B cell (primary cell): ENCODE results near the gene COX14. TPM values are rescaled to one million over a fixed set of nuclear protein-coding genes. Genes with fewer than 3 reads are reported as not detected.

ENCODE experiments used
- ATAC-seq: fragments of 200-7000 bp; cut with Tn5 transposase; one replicate; pipeline ENCODE4 v1.10.0; 2021; ENCODE audit warnings: low read depth, mild to moderate bottlenecking, moderate number of reproducible peaks, moderate library complexity
- CTCF ChIA-PET: fragments of 350-600 bp; sonication (Branson Sonifier 250); formaldehyde crosslinking; loops from one replicate; lab custom pipeline; 2021; ENCODE audit warnings: antibody characterized with exemption, inconsistent platforms; lab: Charles Lee
- POLR2A ChIA-PET: fragments of 350-600 bp; sonication (Branson Sonifier 250); formaldehyde crosslinking; loops from one replicate; lab custom pipeline; 2021; ENCODE audit warnings: antibody characterized with exemption; lab: Charles Lee
- DNase-seq: peaks from one replicate; pipeline ENCODE4 v3.0.0; 2013
- H2AFZ ChIP-seq: 2 replicates; pipeline ENCODE4 v1.6.1; 2012; ENCODE audit warnings: mild to moderate bottlenecking, low read depth, low read length; ENCODE audit not compliant: insufficient read depth, poor library complexity, severe bottlenecking
- H3K27ac ChIP-seq, 2 donors: 1 replicate in 1 of 2; 2 replicates in 1 of 2; pipeline ENCODE4 v1.5.1; 2012 to 2013; ENCODE audit warnings: low read length in 2 of 2, mild to moderate bottlenecking in 2 of 2, moderate library complexity in 1 of 2
- H3K27me3 ChIP-seq, 4 experiments: fragments of 200-600 bp in 1 of 4; sonication (generic) in 1 of 4; replicated peaks in 1 of 4; 1 replicate in 2 of 4; 2 replicates in 2 of 4; pipeline versions ENCODE4 v1.6.1 to v1.7.0; 2013 to 2016; ENCODE audit warnings: low read length in 3 of 4, mild to moderate bottlenecking in 2 of 4, mixed read lengths in 1 of 4, moderate library complexity in 1 of 4; ENCODE audit not compliant: insufficient read depth in 4 of 4, control insufficient read depth in 3 of 4; ENCODE audit errors: control extremely low read depth in 1 of 4
- H3K36me3 ChIP-seq, 2 experiments: replicated peaks in 1 of 2; 1 replicate in 1 of 2; 2 replicates in 1 of 2; pipeline versions ENCODE4 v1.6.1 to v1.7.1; 2013; ENCODE audit warnings: low read length in 1 of 2; ENCODE audit not compliant: insufficient read depth in 2 of 2, control insufficient read depth in 1 of 2; ENCODE audit errors: control extremely low read depth in 1 of 2, extremely low read depth in 1 of 2
- H3K4me1 ChIP-seq, 2 donors: fragments of 200-600 bp in 1 of 2; sonication (generic) in 1 of 2; 1 replicate in 1 of 2; 2 replicates in 1 of 2; pipeline versions ENCODE4 v1.5.1 to v1.6.1; 2013 to 2017; ENCODE audit warnings: low read length in 2 of 2; ENCODE audit not compliant: control insufficient read depth in 2 of 2, insufficient read depth in 2 of 2
- H3K4me2 ChIP-seq: replicated peaks from 2 replicates; pipeline ENCODE3; 2012; ENCODE audit warnings: mild to moderate bottlenecking, low read depth, low read length; ENCODE audit not compliant: poor library complexity, severe bottlenecking
- H3K4me3 ChIP-seq, 5 experiments: fragments of 200-600 bp in 1 of 5; sonication (generic) in 1 of 5; 1 replicate in 3 of 5; 2 replicates in 2 of 5; pipeline versions ENCODE4 v1.5.1 to v1.7.0; 2011 to 2016; ENCODE audit warnings: low read length in 4 of 5, mild to moderate bottlenecking in 4 of 5, low read depth in 2 of 5, control low read depth in 1 of 5, moderate library complexity in 1 of 5; ENCODE audit not compliant: insufficient read depth in 1 of 5; ENCODE audit errors: control extremely low read depth in 1 of 5, extremely low read depth in 1 of 5
- H3K79me2 ChIP-seq: fragments of 200-600 bp; sonication (generic); one replicate; pipeline ENCODE4 v1.6.0; 2016; ENCODE audit warnings: low read length; ENCODE audit not compliant: control insufficient read depth, insufficient read depth
- H3K9ac ChIP-seq: fragments of 200-600 bp; sonication (generic); 2 replicates; pipeline ENCODE4 v1.6.1; 2017; ENCODE audit warnings: mild to moderate bottlenecking, low read length, moderate library complexity
- H3K9me3 ChIP-seq, 3 donors: one replicate each; pipeline versions ENCODE4 v1.6.1 to v1.7.1; 2013; ENCODE audit warnings: low read length in 2 of 3; ENCODE audit not compliant: control insufficient read depth in 2 of 3, insufficient read depth in 1 of 3; ENCODE audit errors: control extremely low read depth in 1 of 3
- H4K20me1 ChIP-seq: 2 replicates; pipeline ENCODE4 v1.6.0; 2012; ENCODE audit warnings: mild to moderate bottlenecking, low read length; ENCODE audit not compliant: insufficient read depth, control insufficient read depth, poor library complexity, severe bottlenecking
- H3K27ac Mint-ChIP-seq: one replicate; pipeline ENCODE4 v1.8.0; 2021; ENCODE audit warnings: mixed read lengths
- H3K27me3 Mint-ChIP-seq: one replicate; pipeline ENCODE4 v1.8.0; 2021; ENCODE audit warnings: mixed read lengths
- H3K4me1 Mint-ChIP-seq: one replicate; pipeline ENCODE4 v1.8.0; 2021; ENCODE audit warnings: mixed read lengths
- H3K4me3 Mint-ChIP-seq: one replicate; pipeline ENCODE4 v1.8.0; 2021; ENCODE audit warnings: mixed read lengths
- H3K9me3 Mint-ChIP-seq: one replicate; pipeline ENCODE4 v1.8.0; 2022; ENCODE audit warnings: mixed read lengths; ENCODE audit not compliant: insufficient read depth
- EZH2 ChIP-seq: IDR thresholded peaks from 2 replicates; pipeline ENCODE4 v1.6.1; 2012; ENCODE audit warnings: borderline replicate concordance, low read depth, mild to moderate bottlenecking, moderate library complexity, low read length; ENCODE audit not compliant: insufficient read depth, poor library complexity, severe bottlenecking
- WGBS: methylation state at CpG from one replicate; pipeline ENCODE4 v1.1.5; 2013; ENCODE audit warnings: missing lambda C conversion rate; ENCODE audit not compliant: insufficient coverage; 5-methylcytosine and 5-hydroxymethylcytosine counted together
- intact Hi-C: fragments of 100-400 bp; cut with micrococcal nuclease; formaldehyde crosslinking; loops from one replicate; pipeline ENCODE4 v1.10.0; 2022
- polyA plus RNA-seq: library from polyadenylated mRNA; depleted of rRNA; stranded (reverse); fragments of >200 nt; gene quantifications from 2 replicates; pipeline ENCODE4 v1.2.3, GENCODE V29; 2012
- total RNA-seq, 2 donors: library from RNA; stranded (reverse); fragments of 120-200 nt in 1 of 2; gene quantifications; 1 replicate in 1 of 2; 2 replicates in 1 of 2; pipeline versions ENCODE4 v1.2.3 to v1.2.4, GENCODE V29; 2013 to 2022
- TF ChIP-seq, protein P1 (sequence below): fragments of 200-600 bp; IDR thresholded peaks from one replicate; pipeline ENCODE4 v1.8.0; 2022; ENCODE audit warnings: antibody characterized with exemption, mild to moderate bottlenecking

Gene COX14
- total and polyA plus RNA-seq, 2 donors (not counting 1 experiment from before 2014, with no cell fraction given) = 31.8 to 60.4 TPM

GRCh38 chr12:50078281-50078680 lies 33.8 kb upstream of the COX14 start:
- H3K9ac ChIP-seq = no peak overlapping the region
- ATAC-seq (no peak), DNase-seq (no peak)
- H3K4me2 ChIP-seq = no peak overlapping the region
- peaks cover 7% of the 10 kb centered on the region for H3K79me2 ChIP-seq
- no peak overlapping the region for H3K27ac ChIP-seq
- Mint-ChIP-seq H3K27me3 (peaks cover 2% of the 10 kb centered on the region), H3K27ac (no peak overlapping the region), H3K4me3 (no peak overlapping the region), H3K9me3 (no peaks in the 10 kb centered on the region), H3K4me1 (no peaks in the 10 kb centered on the region)
- intact Hi-C loops = no loop called here
- ChIA-PET CTCF (interaction anchor here (1.1 to 15.9 kb wide), 3 partner anchors 10 to 95 kb away, joined by 4 to 343 read pairs (median 5); partner anchors contain the start of gene CERS5), POLR2A (no interaction called here)
- no peaks in the 10 kb centered on the region for H3K9me3 ChIP-seq
- no peak overlapping the region for H3K4me3 ChIP-seq
- H3K27me3 ChIP-seq = no peaks in the 10 kb centered on the region
- H3K36me3 ChIP-seq = no peaks in the 10 kb centered on the region
- no peak for TF ChIP-seq EZH2
- TF ChIP-seq, protein P1, sequence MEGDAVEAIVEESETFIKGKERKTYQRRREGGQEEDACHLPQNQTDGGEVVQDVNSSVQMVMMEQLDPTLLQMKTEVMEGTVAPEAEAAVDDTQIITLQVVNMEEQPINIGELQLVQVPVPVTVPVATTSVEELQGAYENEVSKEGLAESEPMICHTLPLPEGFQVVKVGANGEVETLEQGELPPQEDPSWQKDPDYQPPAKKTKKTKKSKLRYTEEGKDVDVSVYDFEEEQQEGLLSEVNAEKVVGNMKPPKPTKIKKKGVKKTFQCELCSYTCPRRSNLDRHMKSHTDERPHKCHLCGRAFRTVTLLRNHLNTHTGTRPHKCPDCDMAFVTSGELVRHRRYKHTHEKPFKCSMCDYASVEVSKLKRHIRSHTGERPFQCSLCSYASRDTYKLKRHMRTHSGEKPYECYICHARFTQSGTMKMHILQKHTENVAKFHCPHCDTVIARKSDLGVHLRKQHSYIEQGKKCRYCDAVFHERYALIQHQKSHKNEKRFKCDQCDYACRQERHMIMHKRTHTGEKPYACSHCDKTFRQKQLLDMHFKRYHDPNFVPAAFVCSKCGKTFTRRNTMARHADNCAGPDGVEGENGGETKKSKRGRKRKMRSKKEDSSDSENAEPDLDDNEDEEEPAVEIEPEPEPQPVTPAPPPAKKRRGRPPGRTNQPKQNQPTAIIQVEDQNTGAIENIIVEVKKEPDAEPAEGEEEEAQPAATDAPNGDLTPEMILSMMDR = no peak
- H2AFZ ChIP-seq = no peak overlapping the region
- H3K4me1 ChIP-seq = peaks cover 0 to 7% of the 10 kb centered on the region in 2 donors
- H4K20me1 ChIP-seq = no peaks in the 10 kb centered on the region
- 92% methylated on average over 10 of the region's 10 CpGs for WGBS

DNA sequence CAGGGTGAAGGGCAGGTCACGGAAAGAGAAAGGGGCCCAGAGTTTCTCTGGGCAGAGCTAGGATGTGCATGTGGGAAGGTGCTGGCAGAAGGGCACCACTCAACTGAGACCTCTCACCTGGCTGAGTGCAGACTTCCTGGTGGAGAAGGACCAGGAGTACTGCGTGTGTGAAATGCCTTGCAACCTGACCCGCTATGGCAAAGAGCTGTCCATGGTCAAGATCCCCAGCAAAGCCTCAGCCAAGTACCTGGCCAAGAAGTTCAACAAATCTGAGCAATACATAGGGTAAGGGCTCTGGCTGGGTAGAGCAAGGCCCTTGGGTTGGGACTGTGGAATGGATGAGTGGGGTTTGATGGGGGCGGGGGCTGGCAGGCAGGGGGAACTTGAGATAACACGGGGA lies 32.3 kb upstream of the COX14 start:
- Histone ChIP-seq H3K9me3 (no peaks in the 10 kb centered on the region), H3K79me2 (peaks cover 7% of the 10 kb centered on the region), H3K36me3 (no peaks in the 10 kb centered on the region), H2AFZ (no peak overlapping the region), H3K27me3 (no peaks in the 10 kb centered on the region), H3K9ac (no peak overlapping the region), H3K27ac (no peak overlapping the region), H4K20me1 (no peaks in the 10 kb centered on the region), H3K4me3 (no peak overlapping the region), H3K4me1 (peaks cover 0 to 14% of the 10 kb centered on the region in 2 donors), H3K4me2 (no peak overlapping the region)
- DNase-seq (no peak), ATAC-seq (no peak)
- H3K27ac Mint-ChIP-seq = no peak overlapping the region
- H3K27me3 Mint-ChIP-seq = peaks cover 2% of the 10 kb centered on the region
- intact Hi-C loops = no loop called here
- CTCF ChIA-PET = interaction anchor here (1.1 to 15.9 kb wide), 5 partner anchors 9 to 96 kb away, joined by 3 to 343 read pairs (median 4); partner anchors contain the start of gene CERS5
- TF ChIP-seq EZH2 = no peak
- TF ChIP-seq, protein P1 = no peak
- H3K4me3 Mint-ChIP-seq = no peak overlapping the region
- 97% methylated on average over 3 of the region's 5 CpGs for WGBS
- POLR2A ChIA-PET = no interaction called here
- H3K4me1 Mint-ChIP-seq = peaks cover 8% of the 10 kb centered on the region
- no peaks in the 10 kb centered on the region for H3K9me3 Mint-ChIP-seq
